ENCODE results near the gene TUFM.

DNA sequence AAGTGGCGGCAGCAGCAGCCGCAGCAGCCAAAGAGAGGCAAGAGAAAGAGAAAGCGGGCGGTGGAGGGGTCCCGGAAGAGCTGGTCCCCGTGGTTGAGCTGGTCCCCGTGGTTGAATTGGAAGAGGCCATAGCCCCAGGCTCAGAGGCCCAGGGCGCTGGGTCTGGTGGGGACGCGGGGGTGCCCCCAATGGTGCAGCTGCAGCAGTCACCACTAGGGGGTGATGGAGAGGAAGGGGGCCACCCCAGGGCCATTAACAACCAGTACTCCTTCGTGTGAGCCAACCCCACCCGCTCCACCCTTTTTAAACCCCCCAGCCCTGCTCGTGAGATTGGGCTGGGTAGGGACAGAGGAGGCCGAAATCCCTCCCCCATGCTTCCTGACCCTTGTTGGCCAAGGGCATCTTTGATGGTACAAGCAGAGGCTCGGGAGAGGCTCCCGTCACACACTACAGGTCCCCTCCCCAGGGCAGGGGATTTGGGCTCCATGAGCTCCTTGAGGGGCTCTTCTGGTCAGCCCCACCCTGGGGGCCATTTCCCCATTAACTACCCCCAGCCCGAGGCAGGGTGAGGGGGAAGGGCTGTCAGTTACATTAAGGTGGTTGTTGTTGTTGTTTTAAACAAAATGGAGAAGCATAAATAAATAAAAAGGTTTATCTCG is 27.5 kb upstream of the TUFM start:
- TF ChIP-seq POLR2A (IDR thresholded peaks at IDR 0.05; ENCODE audit: borderline replicate concordance, extremely low read depth, insufficient read depth, insufficient read length) (no peak), EZH2phosphoT487 (IDR thresholded peaks at IDR 0.05; ENCODE audit: borderline replicate concordance) (no peak), YY1 (IDR thresholded peaks at IDR 0.05; ENCODE audit: extremely low read depth, insufficient replicate concordance, low read depth, low read length) (no peak), SRF (IDR thresholded peaks at IDR 0.05; ENCODE audit: low read depth) (no peak), ZNF274 (IDR thresholded peaks at IDR 0.05; ENCODE audit: low read depth, low read length) (no peak)
- TF ChIP-seq, protein P1, sequence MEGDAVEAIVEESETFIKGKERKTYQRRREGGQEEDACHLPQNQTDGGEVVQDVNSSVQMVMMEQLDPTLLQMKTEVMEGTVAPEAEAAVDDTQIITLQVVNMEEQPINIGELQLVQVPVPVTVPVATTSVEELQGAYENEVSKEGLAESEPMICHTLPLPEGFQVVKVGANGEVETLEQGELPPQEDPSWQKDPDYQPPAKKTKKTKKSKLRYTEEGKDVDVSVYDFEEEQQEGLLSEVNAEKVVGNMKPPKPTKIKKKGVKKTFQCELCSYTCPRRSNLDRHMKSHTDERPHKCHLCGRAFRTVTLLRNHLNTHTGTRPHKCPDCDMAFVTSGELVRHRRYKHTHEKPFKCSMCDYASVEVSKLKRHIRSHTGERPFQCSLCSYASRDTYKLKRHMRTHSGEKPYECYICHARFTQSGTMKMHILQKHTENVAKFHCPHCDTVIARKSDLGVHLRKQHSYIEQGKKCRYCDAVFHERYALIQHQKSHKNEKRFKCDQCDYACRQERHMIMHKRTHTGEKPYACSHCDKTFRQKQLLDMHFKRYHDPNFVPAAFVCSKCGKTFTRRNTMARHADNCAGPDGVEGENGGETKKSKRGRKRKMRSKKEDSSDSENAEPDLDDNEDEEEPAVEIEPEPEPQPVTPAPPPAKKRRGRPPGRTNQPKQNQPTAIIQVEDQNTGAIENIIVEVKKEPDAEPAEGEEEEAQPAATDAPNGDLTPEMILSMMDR (IDR thresholded peaks at IDR 0.05 in 2 of 3, conservative IDR thresholded peaks at IDR 0.05 in 1 of 3; ENCODE audit: borderline replicate concordance in 1 of 3, insufficient read depth in 1 of 3, low read depth in 2 of 3, low read length in 2 of 3): peak; percentile 36 to 84 (median 84); a peak in 5 of 6 replicates

Measured in HCT116 (cell line).